Stimulated activated CD8-positive, alpha-beta memory T cell treated with anti-CD3 and anti-CD28 coated beads, Interleukin-7, amount 100 ng/mL, for 48 hours (primary cell): Measurements from ENCODE around the gene LGALS4.
"Not testable (repeated sequence)": the region's sequence is repeated elsewhere in the genome, so short reads cannot be mapped to it uniquely, and the experiment has no call there.

Experiments
- DNase-seq, 2 donors: peaks; one replicate each; pipeline ENCODE4 v3.0.0-alpha.2; 2020; ENCODE audit warnings: low read depth in 1 of 2; ENCODE audit errors: extremely low read depth in 1 of 2

The LGALS4 gene, protein sequence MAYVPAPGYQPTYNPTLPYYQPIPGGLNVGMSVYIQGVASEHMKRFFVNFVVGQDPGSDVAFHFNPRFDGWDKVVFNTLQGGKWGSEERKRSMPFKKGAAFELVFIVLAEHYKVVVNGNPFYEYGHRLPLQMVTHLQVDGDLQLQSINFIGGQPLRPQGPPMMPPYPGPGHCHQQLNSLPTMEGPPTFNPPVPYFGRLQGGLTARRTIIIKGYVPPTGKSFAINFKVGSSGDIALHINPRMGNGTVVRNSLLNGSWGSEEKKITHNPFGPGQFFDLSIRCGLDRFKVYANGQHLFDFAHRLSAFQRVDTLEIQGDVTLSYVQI

DNA sequence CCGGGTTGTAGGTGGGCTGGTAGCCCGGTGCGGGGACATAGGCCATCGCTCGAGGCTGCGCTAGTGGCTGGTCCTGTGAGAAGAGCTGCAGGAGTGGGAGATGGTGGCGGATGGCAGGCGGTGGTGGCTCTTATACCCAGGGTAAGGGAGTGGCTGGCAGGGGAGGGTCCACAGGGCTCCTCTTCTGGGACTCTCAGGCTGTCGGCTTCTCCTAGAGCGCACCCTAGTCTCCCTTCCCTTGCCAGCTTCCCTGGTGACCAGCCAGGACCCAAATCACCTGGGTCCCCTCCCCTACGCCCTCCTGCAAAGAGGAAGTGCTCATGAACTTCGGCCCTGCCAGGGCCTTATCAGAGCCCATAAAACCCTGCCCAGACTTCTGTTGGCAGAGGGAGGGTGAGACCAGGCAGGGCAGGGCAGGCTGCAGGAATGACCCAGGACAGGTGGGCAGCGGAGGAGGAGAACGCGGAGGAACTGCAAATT is at the start of gene LGALS4:
Gene LGALS4 (minus strand): TSS at position 105 of the 480 bp plus-strand sequence. CDS start 59 bp downstream, at position 46.
- no peak for DNase-seq

DNA sequence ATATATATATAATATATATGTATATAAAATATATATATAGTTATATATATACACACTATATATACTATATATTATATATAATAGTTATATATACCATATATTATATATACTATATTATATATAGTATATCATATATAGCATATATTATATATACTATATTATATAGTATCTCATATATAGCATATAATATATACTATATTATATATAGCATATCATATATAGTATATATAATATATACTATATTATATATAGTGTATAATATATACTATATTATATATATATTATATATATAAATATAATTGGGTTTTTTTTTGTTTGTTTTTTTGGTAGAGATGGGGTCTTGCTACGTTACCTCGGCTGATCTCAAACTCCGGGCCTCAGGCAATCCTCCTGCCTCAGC is 48.6 kb upstream of the LGALS4 start:
- DNase-seq: no peak

DNA sequence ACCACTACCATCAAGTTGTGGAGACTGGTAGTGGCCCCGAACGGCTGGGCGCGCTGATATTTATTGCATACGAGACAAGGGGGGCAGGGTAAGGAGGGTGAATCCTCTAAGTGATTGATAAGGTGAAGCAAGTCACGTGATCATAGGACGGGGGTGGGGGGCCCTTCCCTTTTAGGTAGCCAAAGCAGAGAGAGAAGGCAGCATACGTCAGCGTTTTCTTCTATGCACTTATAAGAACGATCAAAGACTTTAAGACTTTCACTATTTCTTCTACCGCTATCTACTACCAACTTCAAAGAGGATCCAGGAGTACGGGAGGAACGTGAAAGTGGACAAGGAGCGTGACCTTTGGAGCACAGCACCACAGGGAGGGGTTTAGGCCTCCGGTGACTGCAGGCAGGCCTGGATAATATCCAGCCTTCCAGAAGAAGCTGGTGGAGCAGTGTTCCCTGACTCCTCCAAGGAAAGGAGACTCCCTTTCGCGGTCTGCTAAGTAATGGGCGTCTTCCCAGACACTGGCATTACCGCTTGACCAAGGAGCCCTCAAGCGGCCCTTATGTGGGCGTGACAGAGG is 47.0 kb upstream of the LGALS4 start:
- not testable (repeated sequence) for DNase-seq

DNA sequence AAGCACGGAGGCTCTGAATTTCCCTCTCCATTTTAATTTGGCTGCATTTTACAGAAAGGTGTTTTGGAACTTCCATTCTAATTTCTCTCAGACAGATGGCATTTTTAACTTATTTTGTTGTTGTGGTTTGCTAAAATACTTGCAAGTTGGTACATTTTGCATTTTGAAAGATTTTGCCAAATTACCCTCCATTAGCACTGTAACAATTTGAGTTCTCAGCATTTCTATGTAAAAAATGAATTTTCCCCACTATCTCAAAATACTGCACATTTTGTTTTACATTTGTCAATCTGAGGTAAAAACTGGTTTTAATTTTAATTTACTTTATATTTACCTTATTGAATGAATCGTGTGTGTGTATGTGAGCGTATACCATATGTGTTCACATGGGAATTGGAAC is 44.1 kb upstream of the LGALS4 start:
- no peak for DNase-seq

DNA sequence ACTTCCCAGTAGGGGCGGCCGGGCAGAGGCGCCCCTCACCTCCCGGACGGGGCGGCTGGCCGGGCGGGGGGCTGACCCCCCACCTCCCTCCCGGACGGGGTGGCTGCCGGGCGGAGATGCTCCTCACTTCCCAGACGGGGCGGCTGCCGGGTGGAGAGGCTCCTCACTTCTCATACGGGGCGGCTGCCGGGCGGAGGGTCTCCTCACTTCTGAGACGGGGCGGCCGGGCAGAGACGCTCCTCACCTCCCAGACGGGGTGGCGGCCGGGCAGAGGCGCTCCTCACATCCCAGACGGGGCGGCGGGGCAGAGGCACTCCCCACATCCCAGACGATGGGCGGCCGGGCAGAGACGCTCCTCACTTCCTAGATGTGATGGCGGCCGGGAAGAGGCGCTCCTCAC is 43.0 kb upstream of the LGALS4 start:
- DNase-seq: not testable (repeated sequence)

DNA sequence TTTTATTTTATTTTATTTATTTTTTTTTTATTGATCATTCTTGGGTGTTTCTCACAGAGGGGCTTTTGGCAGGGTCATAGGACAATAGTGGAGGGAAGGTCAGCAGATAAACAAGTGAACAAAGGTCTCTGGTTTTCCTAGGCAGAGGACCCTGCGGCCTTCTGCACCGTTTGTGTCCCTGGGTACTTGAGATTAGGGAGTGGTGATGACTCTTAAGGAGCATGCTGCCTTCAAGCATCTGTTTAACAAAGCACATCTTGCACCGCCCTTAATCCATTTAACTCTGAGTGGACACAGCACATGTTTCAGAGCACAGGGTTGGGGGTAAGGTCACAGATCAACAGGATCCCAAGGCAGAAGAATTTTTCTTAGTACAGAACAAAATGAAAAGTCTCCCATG is 42.2 kb upstream of the LGALS4 start:
- DNase-seq: not testable (repeated sequence)

DNA sequence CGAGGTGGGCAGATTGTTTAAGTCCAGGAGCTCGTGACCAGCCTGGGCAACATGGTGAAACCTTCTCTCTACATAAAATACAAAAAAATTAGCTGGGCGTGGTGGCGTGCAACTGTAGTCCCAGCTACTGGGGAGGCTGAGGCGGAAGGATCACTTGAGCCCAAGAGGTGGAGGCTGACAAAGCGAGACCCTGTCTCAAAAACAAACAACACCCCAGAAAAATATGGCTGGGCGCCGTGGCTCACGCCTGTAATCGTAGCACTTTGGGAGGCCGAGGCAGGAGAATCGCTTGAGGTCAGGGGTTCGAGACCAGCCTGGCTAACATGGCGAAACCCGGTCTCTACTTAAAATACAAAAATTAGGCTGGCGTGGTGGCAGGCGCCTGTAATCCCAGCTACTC is 40.5 kb upstream of the LGALS4 start:
- no peak for DNase-seq

DNA sequence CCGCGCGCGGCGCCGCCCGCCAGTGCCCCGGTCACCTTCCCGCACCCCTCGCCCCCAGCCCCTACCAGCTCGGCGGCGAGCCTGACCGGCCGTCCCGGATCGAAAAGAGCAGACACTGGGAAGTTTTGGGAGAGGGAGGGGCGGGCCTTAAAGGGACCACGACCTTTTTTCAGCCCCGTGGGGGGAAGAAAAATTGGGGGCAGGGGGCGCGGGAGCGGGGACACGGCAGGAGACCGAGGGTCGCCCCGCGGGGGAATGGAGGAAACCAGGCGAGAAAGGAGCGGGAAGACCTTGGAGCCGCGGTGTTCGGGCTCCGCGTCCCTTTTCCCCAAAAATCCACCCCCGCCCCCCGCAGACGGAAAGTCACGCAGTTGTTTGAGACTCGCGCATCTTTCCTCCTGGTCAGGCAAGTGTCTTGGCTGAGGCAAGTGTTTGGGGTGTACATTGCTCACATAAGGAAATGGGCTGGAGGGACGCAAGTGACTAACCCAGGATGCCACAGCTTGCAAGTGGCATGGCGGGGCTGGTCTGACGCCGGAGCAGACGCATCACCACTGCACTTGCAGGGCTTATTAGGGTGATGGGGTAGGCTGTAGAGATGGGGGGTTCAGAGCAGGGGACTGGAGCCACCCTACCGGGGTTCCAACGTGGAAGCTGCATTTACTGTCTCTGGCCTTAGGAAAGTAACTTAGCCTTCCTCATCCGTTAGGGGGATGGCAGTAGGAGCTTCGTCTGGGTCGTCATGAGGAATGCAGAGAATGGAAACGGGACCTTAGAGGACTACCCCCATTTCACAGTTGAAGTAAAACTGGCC is 39.7 kb upstream of the LGALS4 start:
- DNase-seq: no peak

DNA sequence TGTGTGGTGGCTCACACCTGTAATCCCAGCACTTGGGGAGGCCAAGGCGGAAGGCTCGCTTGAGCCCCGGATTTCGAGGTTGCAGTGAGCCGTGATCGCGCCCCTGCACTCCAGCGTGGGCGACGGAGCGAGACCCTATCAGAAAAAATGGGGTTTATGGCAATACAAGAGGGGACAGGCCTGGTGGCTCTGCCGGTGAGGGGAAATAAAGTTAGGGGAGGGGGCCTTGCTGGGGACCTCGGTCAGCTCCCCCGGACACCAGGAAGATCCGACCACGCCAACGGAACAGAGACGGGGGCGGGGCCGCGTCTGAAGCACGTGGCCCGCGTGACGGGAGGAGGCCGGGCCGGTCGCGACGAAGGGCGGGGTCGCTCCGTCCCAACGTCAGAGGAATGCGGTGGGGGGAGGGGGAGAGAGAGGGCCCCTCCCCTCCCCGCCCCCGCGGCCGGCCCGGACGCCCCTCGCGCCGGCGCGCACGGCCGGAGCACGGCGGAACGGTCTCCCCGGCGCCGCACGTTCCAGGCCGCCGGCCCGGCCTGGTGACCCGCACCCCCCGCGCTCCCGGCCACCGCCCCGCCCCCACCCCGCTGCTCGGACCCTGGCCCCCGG is 39.0 kb upstream of the LGALS4 start:
- DNase-seq: peak; percentile 81 to 85

DNA sequence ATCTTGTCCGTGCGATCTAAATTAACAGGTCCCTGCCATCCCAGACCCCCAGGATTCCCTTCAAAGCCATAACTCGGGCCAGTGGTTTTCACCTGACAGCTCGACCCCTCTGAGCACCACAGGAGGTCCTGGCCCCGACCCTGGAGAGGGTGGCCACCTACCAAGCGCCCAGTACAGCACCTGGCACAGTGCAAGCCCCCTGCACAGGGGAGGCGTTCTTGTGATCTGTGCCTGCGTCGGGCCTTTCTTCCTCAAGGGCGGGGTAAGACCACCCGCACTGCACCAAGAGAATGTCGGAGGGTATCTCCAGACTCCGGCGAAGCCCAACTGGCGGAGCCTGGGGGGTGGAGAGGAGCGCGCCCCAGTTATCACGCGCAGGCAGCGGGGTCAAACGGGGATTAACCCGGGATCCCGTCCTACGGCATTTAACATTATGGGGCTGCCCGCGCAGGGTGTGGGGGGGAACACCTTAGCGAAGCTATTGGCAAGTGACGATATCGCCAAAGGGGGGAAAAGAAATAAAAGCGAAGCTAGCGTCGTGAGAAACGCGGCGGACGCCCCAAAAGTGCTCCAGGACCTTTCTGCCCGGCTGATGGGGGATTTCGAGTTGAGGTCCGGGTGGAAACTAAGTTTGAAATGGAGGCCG is 38.4 kb upstream of the LGALS4 start:
- no peak for DNase-seq

DNA sequence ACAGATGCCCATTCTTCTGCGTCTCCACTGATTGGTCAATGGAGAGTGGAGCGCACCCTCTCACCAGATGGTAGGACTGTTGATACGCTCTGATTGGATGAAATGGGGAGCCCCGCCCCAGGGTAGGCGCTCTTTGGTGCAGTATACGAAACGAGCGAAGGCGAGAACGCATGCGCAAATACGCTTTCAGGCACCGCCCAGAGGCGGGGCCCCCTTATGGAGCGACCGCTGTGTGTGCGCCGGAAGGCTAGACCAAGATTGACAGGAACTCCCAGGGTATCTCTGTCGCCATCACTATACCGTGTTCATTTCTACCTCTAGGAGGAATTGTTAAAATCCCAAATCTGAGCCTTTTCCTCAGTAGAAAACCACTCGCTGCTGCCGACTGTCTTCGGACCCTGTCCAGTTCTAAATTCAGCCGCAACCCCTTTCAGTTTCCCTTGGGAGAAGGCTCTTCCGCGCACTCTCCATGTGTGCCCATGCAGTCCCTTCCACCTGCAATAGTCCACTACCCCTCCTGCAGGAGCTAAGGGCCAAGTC is 37.8 kb upstream of the LGALS4 start:
- DNase-seq: peak; percentile 97 to 99

DNA sequence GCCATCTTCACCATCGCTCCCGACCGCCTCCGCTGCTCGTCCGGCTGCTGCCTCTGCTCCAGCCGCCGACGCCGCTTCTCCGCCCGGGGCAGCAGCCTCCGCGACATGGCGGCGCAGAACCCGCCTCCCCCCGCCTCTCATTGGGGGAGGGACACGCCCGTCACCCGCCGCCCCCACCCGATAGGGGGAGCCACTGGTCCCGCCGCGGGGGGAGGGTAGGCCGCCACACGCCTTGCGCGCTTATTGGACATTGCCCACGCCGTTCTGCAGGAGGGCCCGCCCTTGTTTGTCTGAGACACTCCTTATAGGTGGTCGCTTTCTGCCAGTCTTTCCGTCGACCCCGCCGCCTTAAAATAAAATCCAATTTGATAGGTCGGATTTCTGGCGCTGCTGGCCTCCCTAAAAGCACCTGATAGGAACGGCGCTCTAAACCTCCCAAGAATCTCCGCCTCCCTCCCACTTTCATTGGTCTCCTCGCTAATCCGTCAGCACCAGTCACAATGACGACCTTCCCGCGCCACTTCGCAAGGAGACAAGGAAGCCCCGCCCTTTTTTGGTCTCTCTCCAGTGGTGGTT is 37.2 kb upstream of the LGALS4 start, which contains the start of gene HNRNPL:
Gene HNRNPL (minus strand): TSS at position 127 of the 576 bp plus-strand sequence. CDS start 20 bp downstream, at position 107.
- peak; percentile 99 for DNase-seq

DNA sequence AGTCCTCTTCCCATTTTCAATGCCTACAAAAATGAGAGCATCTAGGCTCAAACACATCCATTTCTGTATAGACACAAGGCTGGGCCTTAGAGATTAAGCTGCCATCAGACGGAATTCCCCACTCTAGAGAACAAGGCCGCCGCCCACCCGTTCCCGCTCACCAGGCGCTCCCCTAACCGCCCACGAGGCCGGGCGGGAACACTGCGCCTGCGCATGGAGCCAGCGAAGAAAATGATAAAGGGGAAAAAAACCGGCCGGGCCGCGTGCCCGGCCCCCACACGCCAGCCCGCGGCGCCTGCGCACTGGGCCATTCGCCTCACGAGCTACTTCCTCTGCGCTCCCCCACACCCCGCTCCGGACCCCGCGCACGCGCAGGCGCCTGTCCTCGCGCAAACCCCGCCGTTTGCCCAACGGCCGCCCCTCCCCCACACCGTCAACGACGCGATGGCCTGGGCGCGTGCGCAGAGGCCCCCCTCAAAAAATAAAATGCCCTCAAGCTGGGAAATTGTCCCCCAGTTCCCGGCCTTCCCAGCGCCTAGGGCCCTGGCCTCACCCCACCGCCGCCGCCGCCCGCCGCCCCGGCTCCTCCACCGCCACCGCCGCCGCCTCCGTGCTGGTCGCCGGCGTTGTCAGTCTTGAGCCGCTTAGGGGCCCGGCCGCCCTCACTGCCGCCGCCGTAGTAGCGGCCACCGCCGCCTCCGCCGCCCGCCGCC is 36.6 kb upstream of the LGALS4 start:
- DNase-seq: peak; percentile 97 to 99

DNA sequence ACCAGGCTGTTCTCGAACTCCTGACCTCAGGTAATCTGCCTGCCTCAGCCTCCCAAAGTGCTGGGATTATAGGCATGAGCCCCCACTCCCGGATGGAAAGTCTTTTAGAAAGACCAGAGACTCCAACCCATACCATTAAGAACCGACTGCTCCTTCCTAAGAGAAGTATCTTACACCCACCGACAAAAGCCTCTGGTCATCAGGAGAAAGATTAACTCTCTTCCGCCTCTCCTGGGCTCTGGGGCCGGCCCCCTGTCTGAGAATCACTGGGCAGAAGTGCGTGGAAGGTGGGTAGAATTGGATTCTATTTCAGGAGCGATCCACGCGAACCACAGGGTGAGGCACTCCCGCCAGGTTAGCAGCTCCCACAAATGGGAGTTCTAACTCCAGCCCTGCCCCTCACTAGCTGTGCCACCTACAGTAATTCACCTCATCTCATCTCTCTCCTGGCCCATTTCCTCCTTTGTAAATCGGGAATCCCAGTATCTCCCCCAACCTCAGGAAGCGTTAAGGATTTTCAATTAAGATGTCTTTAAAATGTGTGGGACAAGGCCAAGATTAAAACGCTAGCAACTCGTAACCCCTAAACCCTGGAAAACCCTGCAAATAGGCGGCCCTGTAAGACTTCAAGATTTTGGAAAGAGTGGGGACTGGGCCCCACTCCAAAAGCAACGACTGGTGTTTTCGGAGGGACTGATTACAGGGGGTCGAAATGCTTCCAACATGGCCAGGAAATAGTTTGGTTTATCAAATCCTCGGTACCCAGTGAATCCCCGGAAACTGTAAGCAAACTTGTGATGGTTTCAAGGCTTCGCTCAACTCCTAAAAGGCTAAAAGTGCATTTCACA is 35.8 kb upstream of the LGALS4 start:
- no peak for DNase-seq

DNA sequence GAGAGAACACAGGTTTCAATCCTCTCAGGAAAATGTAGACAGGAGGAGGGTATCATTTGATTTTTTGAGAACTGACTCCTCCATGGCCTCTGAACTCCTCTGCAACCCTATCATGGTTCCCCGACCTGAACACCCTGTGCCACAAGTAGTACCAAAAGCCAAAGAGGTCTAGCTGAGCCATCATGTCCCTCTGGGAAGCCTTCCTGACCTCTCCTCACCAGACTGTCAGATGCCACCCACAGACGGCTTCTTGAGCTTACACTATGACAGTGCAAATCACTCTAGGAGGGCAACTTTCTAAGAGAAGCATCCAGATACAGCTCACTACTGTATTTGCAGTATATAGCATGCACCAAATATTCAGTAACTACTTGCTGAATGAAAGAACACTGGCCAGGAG is 33.4 kb upstream of the LGALS4 start:
- DNase-seq: no peak

DNA sequence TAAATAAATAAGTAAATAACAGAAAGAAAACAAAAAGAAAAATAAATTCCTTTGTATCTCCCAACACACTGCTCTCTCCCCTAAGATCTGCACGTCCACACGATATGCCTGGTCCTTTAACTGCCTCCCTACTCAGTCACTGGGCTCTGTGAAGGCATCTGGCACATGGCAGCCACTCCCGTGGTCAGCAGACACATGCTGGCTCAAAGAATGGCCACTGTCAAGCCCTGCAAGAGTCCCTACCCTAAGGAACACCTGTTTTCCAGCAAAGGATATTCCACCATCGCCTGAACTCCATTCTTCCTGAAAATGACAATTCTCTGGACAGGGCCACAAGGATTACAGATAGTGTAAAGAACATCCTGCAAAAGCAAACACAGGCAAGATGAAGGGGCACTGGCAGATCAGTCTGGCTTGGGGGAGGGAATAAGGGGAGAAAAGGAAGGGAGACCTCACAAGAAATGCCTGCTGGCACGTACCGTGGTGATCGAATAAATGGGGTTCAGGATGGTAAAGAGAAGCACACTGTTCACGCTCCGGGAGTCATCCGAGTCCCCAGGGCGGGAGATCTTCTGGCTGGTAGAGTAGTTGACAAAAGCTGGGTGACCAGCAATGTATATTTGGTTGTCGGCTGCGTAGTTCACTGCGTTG is 32.8 kb upstream of the LGALS4 start:
- no peak for DNase-seq

DNA sequence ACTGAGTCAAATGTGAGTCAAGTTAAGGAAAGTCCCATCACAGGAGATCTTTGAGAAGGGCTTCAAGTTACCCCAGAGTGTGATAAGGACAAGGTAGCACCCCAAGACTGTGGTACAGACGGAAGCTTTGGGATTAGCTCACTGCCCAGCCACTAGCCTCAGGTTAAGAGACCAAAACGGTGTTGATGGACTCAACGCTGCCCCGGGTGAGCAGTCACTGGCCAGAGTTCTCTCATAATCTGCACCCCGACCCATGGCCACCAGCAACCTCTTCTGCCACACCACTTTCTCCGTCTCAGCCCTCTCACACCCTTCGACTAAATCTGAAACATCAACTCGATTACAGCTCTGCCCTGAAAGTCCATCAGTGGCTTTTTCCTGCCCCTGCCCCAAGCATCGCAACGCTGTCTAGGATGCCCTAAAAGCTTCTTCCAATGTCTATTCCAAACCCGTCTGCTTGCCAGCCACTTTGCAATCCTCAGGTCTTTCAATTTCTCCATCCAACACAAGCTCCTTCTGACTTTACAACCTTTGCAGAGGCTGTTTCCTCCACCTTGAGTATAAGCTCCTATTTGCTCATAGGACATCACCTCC is 31.4 kb upstream of the LGALS4 start:
- DNase-seq: no peak
